ENCODE results near the gene BRI3BP.

The BRI3BP gene

DNA sequence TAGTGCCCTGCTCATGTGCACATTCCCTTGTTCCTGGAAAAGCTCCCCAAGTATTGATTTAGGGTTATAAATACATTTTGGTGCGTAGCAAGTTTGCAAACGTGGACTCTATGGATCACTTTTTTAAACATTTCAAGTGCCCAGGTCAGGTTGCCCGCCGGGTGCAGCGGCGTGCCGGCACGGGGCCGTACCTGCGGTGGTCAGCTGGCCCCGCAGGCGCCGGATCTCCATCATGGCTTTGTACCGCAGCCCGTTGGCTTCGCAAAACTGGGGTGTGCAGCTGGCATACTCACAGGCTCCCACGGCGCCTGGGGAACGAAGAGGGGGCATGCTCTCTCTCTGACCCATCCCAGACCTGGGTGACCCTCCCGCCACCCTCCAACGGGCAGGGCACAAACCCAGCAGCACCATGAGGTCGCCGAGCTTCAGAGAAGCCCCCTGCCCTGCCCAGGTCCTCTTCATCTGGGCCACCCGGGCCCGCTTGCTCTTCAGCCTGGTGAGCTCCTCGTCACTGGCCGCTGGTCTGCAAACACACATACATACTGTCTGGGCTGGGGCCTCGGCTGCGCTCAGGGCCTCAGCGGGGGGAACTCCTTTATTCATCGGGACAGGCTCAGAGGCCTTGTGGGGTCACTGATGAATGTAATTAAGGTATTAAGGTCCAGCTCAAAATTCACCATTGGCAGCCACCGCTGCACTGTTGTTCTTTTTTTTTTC, 39.6 kb upstream of the BRI3BP start:
- no peaks in the 10 kb centered on the region for H3K9me3 ChIP-seq (ENCODE audit: severe bottlenecking)
- no peak overlapping the region for H3K27ac ChIP-seq (ENCODE audit: poor library complexity, severe bottlenecking)
- ATAC-seq (ENCODE audit: low read depth) (no peak), DNase-seq (ENCODE audit: low spot score) (no peak)
- TF ChIP-seq, protein P1, sequence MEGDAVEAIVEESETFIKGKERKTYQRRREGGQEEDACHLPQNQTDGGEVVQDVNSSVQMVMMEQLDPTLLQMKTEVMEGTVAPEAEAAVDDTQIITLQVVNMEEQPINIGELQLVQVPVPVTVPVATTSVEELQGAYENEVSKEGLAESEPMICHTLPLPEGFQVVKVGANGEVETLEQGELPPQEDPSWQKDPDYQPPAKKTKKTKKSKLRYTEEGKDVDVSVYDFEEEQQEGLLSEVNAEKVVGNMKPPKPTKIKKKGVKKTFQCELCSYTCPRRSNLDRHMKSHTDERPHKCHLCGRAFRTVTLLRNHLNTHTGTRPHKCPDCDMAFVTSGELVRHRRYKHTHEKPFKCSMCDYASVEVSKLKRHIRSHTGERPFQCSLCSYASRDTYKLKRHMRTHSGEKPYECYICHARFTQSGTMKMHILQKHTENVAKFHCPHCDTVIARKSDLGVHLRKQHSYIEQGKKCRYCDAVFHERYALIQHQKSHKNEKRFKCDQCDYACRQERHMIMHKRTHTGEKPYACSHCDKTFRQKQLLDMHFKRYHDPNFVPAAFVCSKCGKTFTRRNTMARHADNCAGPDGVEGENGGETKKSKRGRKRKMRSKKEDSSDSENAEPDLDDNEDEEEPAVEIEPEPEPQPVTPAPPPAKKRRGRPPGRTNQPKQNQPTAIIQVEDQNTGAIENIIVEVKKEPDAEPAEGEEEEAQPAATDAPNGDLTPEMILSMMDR (IDR thresholded peaks at IDR 0.05; ENCODE audit: poor library complexity, severe bottlenecking): no peak
- no peaks in the 10 kb centered on the region for H3K27me3 ChIP-seq (ENCODE audit: insufficient read depth, poor library complexity, severe bottlenecking)
- peaks cover 18% of the 10 kb centered on the region for H3K36me3 ChIP-seq (ENCODE audit: low read depth)
- H3K4me3 ChIP-seq (ENCODE audit: severe bottlenecking): no peak overlapping the region
- H3K4me1 ChIP-seq (ENCODE audit: insufficient read depth, poor library complexity, severe bottlenecking): no peaks in the 10 kb centered on the region

DNA sequence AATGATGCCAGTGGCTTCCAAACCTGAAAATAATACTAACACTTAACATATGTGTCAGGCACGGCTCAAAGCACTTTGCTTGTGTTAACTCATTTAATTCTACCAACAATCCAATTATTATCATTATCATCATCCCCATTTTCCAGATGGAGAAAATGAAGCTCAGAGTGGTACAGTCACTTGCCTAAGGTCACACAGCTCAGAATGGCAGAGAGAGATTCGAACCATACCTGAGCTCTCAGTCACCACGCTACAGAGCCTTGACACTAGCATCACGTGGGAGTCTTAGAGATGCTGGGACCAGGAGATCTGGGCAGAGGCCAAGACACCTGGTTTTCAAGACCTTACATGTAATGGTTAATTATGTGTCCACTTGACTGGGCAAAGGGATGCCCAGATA, 38.7 kb upstream of the BRI3BP start:
- TF ChIP-seq, protein P1 (IDR thresholded peaks at IDR 0.05; ENCODE audit: poor library complexity, severe bottlenecking): no peak

DNA sequence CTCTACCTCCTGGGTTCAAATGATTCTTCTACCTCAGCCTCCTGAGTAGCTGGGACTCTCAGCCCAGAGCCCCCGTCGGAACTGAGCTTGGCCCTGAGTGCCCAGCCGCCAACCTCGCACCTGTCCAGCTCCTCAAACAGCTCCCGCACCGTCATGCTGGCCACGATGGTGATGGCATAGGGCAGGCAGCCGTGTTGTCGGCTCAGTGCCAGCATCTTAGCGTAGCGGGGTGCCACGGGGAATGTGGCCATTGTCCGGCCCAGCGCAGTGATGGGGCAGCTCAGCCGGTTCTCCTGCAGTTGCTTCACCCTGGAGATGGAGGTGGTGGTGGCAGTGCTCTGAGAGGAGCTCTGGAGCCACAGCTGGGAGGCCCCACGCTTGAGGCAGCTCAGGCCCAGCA, 36.9 kb upstream of the BRI3BP start:
- DNase-seq (ENCODE audit: low spot score) (no peak), ATAC-seq (ENCODE audit: low read depth) (peak; percentile 19; the same call in 1 of the 3 replicates)
- Histone ChIP-seq H3K36me3 (ENCODE audit: low read depth) (peaks cover 35% of the 10 kb centered on the region), H3K4me3 (ENCODE audit: severe bottlenecking) (no peak overlapping the region), H3K27me3 (ENCODE audit: insufficient read depth, poor library complexity, severe bottlenecking) (no peaks in the 10 kb centered on the region), H3K4me1 (ENCODE audit: insufficient read depth, poor library complexity, severe bottlenecking) (no peaks in the 10 kb centered on the region), H3K27ac (ENCODE audit: poor library complexity, severe bottlenecking) (no peak overlapping the region), H3K9me3 (ENCODE audit: severe bottlenecking) (no peaks in the 10 kb centered on the region)
- TF ChIP-seq, protein P1 (IDR thresholded peaks at IDR 0.05; ENCODE audit: poor library complexity, severe bottlenecking): no peak

More for the DNA sequence above, 38.7 kb upstream of the BRI3BP start:
- H3K36me3 ChIP-seq (ENCODE audit: low read depth): peaks cover 23% of the 10 kb centered on the region
- DNase-seq (ENCODE audit: low spot score): no peak
- no peak overlapping the region for H3K27ac ChIP-seq (ENCODE audit: poor library complexity, severe bottlenecking)
- no peak overlapping the region for H3K4me3 ChIP-seq (ENCODE audit: severe bottlenecking)
- H3K4me1 ChIP-seq (ENCODE audit: insufficient read depth, poor library complexity, severe bottlenecking): no peaks in the 10 kb centered on the region
- no peak for ATAC-seq (ENCODE audit: low read depth)
- no peaks in the 10 kb centered on the region for H3K9me3 ChIP-seq (ENCODE audit: severe bottlenecking)
- no peaks in the 10 kb centered on the region for H3K27me3 ChIP-seq (ENCODE audit: insufficient read depth, poor library complexity, severe bottlenecking)

DNA sequence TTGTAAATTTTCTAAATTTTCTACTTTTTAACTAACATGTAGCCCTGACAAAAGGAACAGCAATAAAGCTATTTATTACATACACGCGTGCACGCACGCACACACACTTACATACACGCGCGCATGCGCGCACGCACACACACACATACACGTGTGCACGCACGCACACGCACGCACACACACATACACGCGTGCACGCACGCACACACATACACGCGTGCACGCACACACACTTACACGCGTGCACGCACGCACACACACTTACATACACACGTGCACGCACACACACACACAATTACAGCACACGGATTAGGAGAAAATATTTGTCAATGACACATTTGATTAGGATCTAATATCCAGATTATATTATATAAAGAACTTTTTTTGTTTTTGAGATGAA, 32.4 kb upstream of the BRI3BP start:
- H3K9me3 ChIP-seq (ENCODE audit: severe bottlenecking): no peaks in the 10 kb centered on the region
- H3K27me3 ChIP-seq (ENCODE audit: insufficient read depth, poor library complexity, severe bottlenecking): no peaks in the 10 kb centered on the region
- no peaks in the 10 kb centered on the region for H3K4me1 ChIP-seq (ENCODE audit: insufficient read depth, poor library complexity, severe bottlenecking)
- no peak overlapping the region for H3K4me3 ChIP-seq (ENCODE audit: severe bottlenecking)
- DNase-seq (ENCODE audit: low spot score) (no peak), ATAC-seq (ENCODE audit: low read depth) (no peak)
- peaks cover 45% of the 10 kb centered on the region for H3K36me3 ChIP-seq (ENCODE audit: low read depth)
- TF ChIP-seq, protein P1 (IDR thresholded peaks at IDR 0.05; ENCODE audit: poor library complexity, severe bottlenecking): no peak
- no peak overlapping the region for H3K27ac ChIP-seq (ENCODE audit: poor library complexity, severe bottlenecking)

DNA sequence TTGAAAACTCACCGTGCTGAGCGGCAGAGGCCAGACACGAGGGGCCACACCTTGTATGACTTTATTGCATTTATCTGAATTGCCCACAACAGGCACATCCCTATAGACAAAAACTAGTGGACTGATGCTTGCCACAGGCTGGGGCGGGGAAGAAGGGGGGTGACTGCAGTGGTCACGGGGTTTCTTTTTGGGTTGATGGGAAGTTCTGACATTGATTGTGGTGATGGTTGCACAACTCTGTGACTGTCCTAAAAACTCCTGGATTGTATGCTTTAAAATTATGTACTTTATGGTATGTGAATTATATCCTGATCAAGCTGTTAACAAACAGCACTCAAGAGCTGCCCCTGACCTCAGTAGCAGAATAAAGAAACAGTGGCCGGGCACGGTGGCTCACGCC, 30.2 kb upstream of the BRI3BP start:
- H3K27me3 ChIP-seq (ENCODE audit: insufficient read depth, poor library complexity, severe bottlenecking): no peaks in the 10 kb centered on the region
- no peak for DNase-seq (ENCODE audit: low spot score)
- TF ChIP-seq, protein P1 (IDR thresholded peaks at IDR 0.05; ENCODE audit: poor library complexity, severe bottlenecking): no peak
- H3K27ac ChIP-seq (ENCODE audit: poor library complexity, severe bottlenecking): no peak overlapping the region
- no peak for ATAC-seq (ENCODE audit: low read depth)
- H3K4me1 ChIP-seq (ENCODE audit: insufficient read depth, poor library complexity, severe bottlenecking): no peaks in the 10 kb centered on the region
- no peak overlapping the region for H3K4me3 ChIP-seq (ENCODE audit: severe bottlenecking)
- peaks cover 38% of the 10 kb centered on the region for H3K36me3 ChIP-seq (ENCODE audit: low read depth)
- no peaks in the 10 kb centered on the region for H3K9me3 ChIP-seq (ENCODE audit: severe bottlenecking)

Data from RWPE2 (cell line).